DOHH2 (cell line): ENCODE measurements around the gene PIGL.

Experiments used
- H3F3A ChIP-seq: fragments of 200-600 bp; sonication (generic), shearing (Covaris generic); 2 replicates; pipeline ENCODE4 v1.6.0; 2016; ENCODE audit warnings: antibody characterized with exemption, mild to moderate bottlenecking; ENCODE audit not compliant: control insufficient read depth, insufficient read depth
- H3K27ac ChIP-seq: fragments of 200-600 bp; sonication (generic); 2 replicates; pipeline ENCODE4 v1.5.1; 2014; ENCODE audit warnings: low read depth, mild to moderate bottlenecking, low read length, moderate library complexity
- H3K27me3 ChIP-seq: fragments of 200-600 bp; sonication (generic); 2 replicates; pipeline ENCODE4 v1.6.1; 2014; ENCODE audit warnings: mild to moderate bottlenecking, low read length, mixed read lengths; ENCODE audit not compliant: control insufficient read depth
- H3K36me3 ChIP-seq: fragments of 200-600 bp; sonication (generic); 2 replicates; pipeline ENCODE4 v1.6.1; 2014; ENCODE audit warnings: mild to moderate bottlenecking, low read length, moderate library complexity, mixed read lengths; ENCODE audit not compliant: control insufficient read depth
- H3K4me1 ChIP-seq: fragments of 200-600 bp; sonication (generic); 2 replicates; pipeline ENCODE4 v1.6.1; 2014; ENCODE audit warnings: mild to moderate bottlenecking, low read length, mixed read lengths; ENCODE audit not compliant: control insufficient read depth
- H3K4me2 ChIP-seq: fragments of 200-600 bp; sonication (generic); 2 replicates; pipeline ENCODE4 v1.6.0; 2014; ENCODE audit warnings: mild to moderate bottlenecking, low read length, moderate library complexity
- H3K4me3 ChIP-seq: fragments of 200-600 bp; sonication (generic); 2 replicates; pipeline ENCODE4 v1.5.1; 2014; ENCODE audit warnings: mild to moderate bottlenecking, low read length, mixed read lengths
- H3K79me2 ChIP-seq: fragments of 200-600 bp; sonication (generic); 2 replicates; pipeline ENCODE4 v1.6.1; 2014; ENCODE audit warnings: mild to moderate bottlenecking, low read length, mixed read lengths; ENCODE audit not compliant: control insufficient read depth
- H3K9me2 ChIP-seq: fragments of 200-600 bp; sonication (generic); replicated peaks from 2 replicates; pipeline ENCODE4 v1.6.1; 2014; ENCODE audit warnings: mild to moderate bottlenecking, low read length, mixed read lengths; ENCODE audit not compliant: control insufficient read depth
- H3K9me3 ChIP-seq: fragments of 200-600 bp; sonication (generic); 2 replicates; pipeline ENCODE4 v1.6.1; 2014; ENCODE audit warnings: antibody characterized with exemption, low read length, mixed read lengths; ENCODE audit not compliant: control insufficient read depth, insufficient read depth
- H4K20me1 ChIP-seq: fragments of 200-600 bp; sonication (generic); 2 replicates; pipeline ENCODE4 v1.6.0; 2014; ENCODE audit warnings: low read depth, mild to moderate bottlenecking, antibody characterized with exemption, low read length, moderate library complexity; ENCODE audit not compliant: control insufficient read depth, insufficient read depth
- CTCF ChIP-seq: fragments of 200-600 bp; sonication (generic); IDR thresholded peaks from one replicate; pipeline ENCODE4 v1.5.1; 2014; ENCODE audit warnings: antibody characterized with exemption, mild to moderate bottlenecking, low read depth, low read length; ENCODE audit not compliant: poor library complexity, severe bottlenecking
- EZH2phosphoT487 ChIP-seq: fragments of 200-600 bp; sonication (generic); IDR thresholded peaks from 2 replicates; pipeline ENCODE4 v1.6.1; 2017; ENCODE audit warnings: borderline replicate concordance, mild to moderate bottlenecking, antibody characterized with exemption, low read length, moderate library complexity, mixed read lengths

PIGL gene

GRCh38 chr17:16250635-16251034 lies 33.6 kb downstream of the PIGL start:
- H3K4me2 ChIP-seq: no peak overlapping the region
- H3K4me3 ChIP-seq: no peak overlapping the region
- no peaks in the 10 kb centered on the region for H3K9me2 ChIP-seq
- H3F3A ChIP-seq: no peaks in the 10 kb centered on the region
- no peak for TF ChIP-seq EZH2phosphoT487
- no peak for TF ChIP-seq CTCF
- no peak overlapping the region for H3K27ac ChIP-seq
- H4K20me1 ChIP-seq: no peaks in the 10 kb centered on the region
- no peaks in the 10 kb centered on the region for H3K9me3 ChIP-seq
- H3K36me3 ChIP-seq: 0 out of 2 replicates have a peak, but pooled peaks cover 3% of the 10 kb centered on the region
- H3K4me1 ChIP-seq: no peaks in the 10 kb centered on the region
- H3K79me2 ChIP-seq: 0 out of 2 replicates have a peak, but pooled peaks cover 3% of the 10 kb centered on the region
- no peaks in the 10 kb centered on the region for H3K27me3 ChIP-seq

GRCh38 chr17:16251043-16251442 lies 34.0 kb downstream of the PIGL start:
- Histone ChIP-seq H3F3A (no peaks in the 10 kb centered on the region), H3K9me2 (no peaks in the 10 kb centered on the region), H3K79me2 (0 out of 2 replicates have a peak, but pooled peaks cover 3% of the 10 kb centered on the region), H3K27me3 (no peaks in the 10 kb centered on the region), H3K4me2 (no peak overlapping the region), H4K20me1 (no peaks in the 10 kb centered on the region), H3K9me3 (no peaks in the 10 kb centered on the region), H3K27ac (no peak overlapping the region), H3K4me1 (no peaks in the 10 kb centered on the region), H3K4me3 (no peak overlapping the region), H3K36me3 (0 out of 2 replicates have a peak, but pooled peaks cover 3% of the 10 kb centered on the region)
- no peak for TF ChIP-seq CTCF
- TF ChIP-seq EZH2phosphoT487: no peak

GRCh38 chr17:16251556-16251955 lies 34.5 kb downstream of the PIGL start:
- no peaks in the 10 kb centered on the region for H3F3A ChIP-seq
- H3K4me2 ChIP-seq: no peak overlapping the region
- TF ChIP-seq CTCF (no peak), EZH2phosphoT487 (no peak)
- no peaks in the 10 kb centered on the region for H3K9me2 ChIP-seq
- H3K4me1 ChIP-seq: no peaks in the 10 kb centered on the region
- H4K20me1 ChIP-seq: no peaks in the 10 kb centered on the region
- H3K4me3 ChIP-seq: no peak overlapping the region
- H3K36me3 ChIP-seq: 0 out of 2 replicates have a peak, but pooled peaks cover 3% of the 10 kb centered on the region
- H3K79me2 ChIP-seq: 0 out of 2 replicates have a peak, but pooled peaks cover 3% of the 10 kb centered on the region
- H3K9me3 ChIP-seq: no peaks in the 10 kb centered on the region
- no peaks in the 10 kb centered on the region for H3K27me3 ChIP-seq
- no peak overlapping the region for H3K27ac ChIP-seq
